ENCODE results near the gene ATP6V0B.

DNA sequence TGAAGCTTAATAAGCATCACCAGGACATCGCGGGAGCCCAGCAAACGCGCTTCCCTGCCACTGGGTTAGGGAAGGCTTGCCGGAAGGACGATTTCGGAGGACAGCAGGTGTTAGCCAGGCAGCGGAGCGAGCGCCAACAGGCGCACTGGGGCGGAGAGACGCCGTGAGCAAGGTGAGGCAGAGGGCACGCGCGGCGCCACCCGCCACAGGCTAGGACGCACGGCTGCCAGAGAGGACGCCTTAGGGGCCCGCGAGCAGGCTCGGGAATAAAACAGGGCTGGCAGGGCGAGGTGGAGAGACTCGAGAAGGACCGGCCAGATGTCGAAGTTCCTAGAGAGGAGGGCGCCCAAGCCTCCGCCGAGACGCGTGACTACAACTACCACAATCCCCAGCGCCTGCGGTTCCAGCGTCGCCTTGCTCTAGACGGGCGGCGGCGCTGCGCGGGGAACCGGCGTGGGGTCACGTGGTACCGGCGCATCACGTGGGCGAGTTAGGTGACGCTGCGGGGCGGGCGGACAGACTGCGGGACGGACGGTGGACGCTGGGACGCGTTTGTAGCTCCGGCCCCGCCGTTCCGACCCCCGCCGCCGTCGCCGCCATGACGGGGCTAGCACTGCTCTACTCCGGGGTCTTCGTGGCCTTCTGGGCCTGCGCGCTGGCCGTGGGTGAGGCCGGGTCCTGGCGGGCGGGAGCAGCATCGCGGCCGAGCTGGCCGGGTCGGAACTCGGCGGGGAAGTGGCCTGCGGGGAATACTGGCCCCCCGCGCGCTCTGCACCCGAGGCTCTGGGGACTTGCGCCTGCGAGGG lies at the start of gene ATP6V0B:
- TF ChIP-seq, protein P1, sequence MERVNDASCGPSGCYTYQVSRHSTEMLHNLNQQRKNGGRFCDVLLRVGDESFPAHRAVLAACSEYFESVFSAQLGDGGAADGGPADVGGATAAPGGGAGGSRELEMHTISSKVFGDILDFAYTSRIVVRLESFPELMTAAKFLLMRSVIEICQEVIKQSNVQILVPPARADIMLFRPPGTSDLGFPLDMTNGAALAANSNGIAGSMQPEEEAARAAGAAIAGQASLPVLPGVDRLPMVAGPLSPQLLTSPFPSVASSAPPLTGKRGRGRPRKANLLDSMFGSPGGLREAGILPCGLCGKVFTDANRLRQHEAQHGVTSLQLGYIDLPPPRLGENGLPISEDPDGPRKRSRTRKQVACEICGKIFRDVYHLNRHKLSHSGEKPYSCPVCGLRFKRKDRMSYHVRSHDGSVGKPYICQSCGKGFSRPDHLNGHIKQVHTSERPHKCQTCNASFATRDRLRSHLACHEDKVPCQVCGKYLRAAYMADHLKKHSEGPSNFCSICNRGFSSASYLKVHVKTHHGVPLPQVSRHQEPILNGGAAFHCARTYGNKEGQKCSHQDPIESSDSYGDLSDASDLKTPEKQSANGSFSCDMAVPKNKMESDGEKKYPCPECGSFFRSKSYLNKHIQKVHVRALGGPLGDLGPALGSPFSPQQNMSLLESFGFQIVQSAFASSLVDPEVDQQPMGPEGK (CRISPR knock-in tag; IDR thresholded peaks at IDR 0.05; ENCODE audit: borderline replicate concordance) = no peak
- peak; percentile 74 for TF ChIP-seq RBBP5 (IDR thresholded peaks at IDR 0.05; ENCODE audit: borderline replicate concordance, insufficient read depth, low read length, poor library complexity, severe bottlenecking)
- TF ChIP-seq SRF (CRISPR knock-in tag; IDR thresholded peaks at IDR 0.05) = peak in 1 of 2 experiments; percentile 35; a peak in 1 of 4 replicates
- no peak for TF ChIP-seq MCM5 (IDR thresholded peaks at IDR 0.05; ENCODE audit: low read depth)
- TF ChIP-seq, protein P2, sequence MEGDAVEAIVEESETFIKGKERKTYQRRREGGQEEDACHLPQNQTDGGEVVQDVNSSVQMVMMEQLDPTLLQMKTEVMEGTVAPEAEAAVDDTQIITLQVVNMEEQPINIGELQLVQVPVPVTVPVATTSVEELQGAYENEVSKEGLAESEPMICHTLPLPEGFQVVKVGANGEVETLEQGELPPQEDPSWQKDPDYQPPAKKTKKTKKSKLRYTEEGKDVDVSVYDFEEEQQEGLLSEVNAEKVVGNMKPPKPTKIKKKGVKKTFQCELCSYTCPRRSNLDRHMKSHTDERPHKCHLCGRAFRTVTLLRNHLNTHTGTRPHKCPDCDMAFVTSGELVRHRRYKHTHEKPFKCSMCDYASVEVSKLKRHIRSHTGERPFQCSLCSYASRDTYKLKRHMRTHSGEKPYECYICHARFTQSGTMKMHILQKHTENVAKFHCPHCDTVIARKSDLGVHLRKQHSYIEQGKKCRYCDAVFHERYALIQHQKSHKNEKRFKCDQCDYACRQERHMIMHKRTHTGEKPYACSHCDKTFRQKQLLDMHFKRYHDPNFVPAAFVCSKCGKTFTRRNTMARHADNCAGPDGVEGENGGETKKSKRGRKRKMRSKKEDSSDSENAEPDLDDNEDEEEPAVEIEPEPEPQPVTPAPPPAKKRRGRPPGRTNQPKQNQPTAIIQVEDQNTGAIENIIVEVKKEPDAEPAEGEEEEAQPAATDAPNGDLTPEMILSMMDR (IDR thresholded peaks at IDR 0.05 in 2 of 3, conservative IDR thresholded peaks at IDR 0.05 in 1 of 3; ENCODE audit: insufficient read depth in 2 of 3, low read depth in 1 of 3, low read length in 3 of 3) = peak in 1 of 3 experiments; percentile 33; a peak in 2 of 6 replicates
- TF ChIP-seq, protein P3, sequence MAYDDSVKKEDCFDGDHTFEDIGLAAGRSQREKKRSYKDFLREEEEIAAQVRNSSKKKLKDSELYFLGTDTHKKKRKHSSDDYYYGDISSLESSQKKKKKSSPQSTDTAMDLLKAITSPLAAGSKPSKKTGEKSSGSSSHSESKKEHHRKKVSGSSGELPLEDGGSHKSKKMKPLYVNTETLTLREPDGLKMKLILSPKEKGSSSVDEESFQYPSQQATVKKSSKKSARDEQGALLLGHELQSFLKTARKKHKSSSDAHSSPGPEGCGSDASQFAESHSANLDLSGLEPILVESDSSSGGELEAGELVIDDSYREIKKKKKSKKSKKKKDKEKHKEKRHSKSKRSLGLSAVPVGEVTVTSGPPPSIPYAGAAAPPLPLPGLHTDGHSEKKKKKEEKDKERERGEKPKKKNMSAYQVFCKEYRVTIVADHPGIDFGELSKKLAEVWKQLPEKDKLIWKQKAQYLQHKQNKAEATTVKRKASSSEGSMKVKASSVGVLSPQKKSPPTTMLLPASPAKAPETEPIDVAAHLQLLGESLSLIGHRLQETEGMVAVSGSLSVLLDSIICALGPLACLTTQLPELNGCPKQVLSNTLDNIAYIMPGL (CRISPR knock-in tag; IDR thresholded peaks at IDR 0.05) = peak; percentile 54; the same call in 1 of the 2 replicates
- peak; percentile 87; the same call in 1 of the 2 replicates for TF ChIP-seq JUN (IDR thresholded peaks at IDR 0.05; ENCODE audit: borderline replicate concordance, low read depth, low read length)
- TF ChIP-seq JUN (CRISPR knock-in tag; IDR thresholded peaks at IDR 0.05; ENCODE audit: borderline replicate concordance) = no peak
- no peak for TF ChIP-seq MECOM (CRISPR knock-in tag; IDR thresholded peaks at IDR 0.05)
- no peak for TF ChIP-seq ZNF561 (CRISPR knock-in tag; conservative IDR thresholded peaks at IDR 0.05)

Data from K562 (cell line).